ENCODE data around the gene PNLIPRP1. TPM values are rescaled to one million over a fixed set of nuclear protein-coding genes. Genes with fewer than 3 reads are reported as not detected.

The PNLIPRP1 gene
- total RNA-seq, 4 donors from 2014 or later, result 0.66 to 2.4 TPM; not detected in 2

DNA sequence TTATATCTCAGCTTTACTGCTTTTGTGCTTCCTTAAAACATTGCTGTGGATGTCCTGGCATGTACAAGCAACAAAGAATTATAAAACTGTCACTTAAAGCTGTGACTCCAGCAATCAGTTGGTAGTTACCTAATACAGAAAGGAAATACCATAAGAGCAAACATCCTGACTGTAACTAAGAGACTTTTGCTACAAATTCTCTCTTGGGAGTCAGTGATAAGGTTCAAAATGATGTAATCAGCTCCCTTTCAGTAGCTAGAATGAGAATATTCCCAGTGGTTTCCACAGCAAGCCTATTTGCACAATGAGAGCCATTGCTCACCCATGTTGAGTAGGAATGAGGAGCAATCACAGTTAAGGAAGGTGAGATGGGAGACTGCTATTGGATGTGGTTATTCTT is 7.6 kb downstream of the PNLIPRP1 start:
- H3K9me3 ChIP-seq, result no peaks in the 10 kb centered on the region
- H3K4me1 ChIP-seq, result no peaks in the 10 kb centered on the region
- H3K27ac ChIP-seq, result no peak overlapping the region
- no peak overlapping the region for H3K4me3 ChIP-seq
- TF ChIP-seq POLR2A (IDR thresholded peaks at IDR 0.05) (no peak), EP300 (IDR thresholded peaks at IDR 0.05) (no peak), CTCF (IDR thresholded peaks at IDR 0.05) (no peak)
- H3K36me3 ChIP-seq, result no peaks in the 10 kb centered on the region
- no peak for DNase-seq (ENCODE audit: low spot score in 2 of 2)
- H3K27me3 ChIP-seq, result no peaks in the 10 kb centered on the region

DNA sequence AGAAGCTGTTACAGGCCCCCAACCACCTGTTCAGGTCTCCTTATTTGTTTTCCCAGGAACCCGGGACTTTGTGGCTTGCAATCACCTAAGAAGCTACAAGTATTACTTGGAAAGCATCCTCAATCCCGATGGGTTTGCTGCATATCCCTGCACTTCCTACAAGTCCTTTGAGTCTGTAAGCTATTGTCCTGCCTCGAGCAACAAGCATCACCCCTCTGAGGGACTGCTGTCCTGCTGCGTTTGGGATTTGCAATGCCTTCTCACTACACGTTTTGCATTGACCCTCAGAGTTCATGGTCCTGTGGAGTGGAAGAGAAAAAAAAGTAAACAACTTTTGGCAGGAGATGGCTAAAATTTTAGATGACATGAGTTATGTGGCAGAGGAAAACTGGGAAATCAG is 9.2 kb downstream of the PNLIPRP1 start:
- Histone ChIP-seq H3K36me3 (no peaks in the 10 kb centered on the region), H3K4me1 (no peaks in the 10 kb centered on the region), H3K27ac (no peak overlapping the region), H3K4me3 (no peak overlapping the region), H3K9me3 (no peaks in the 10 kb centered on the region), H3K27me3 (no peaks in the 10 kb centered on the region)
- DNase-seq (ENCODE audit: low spot score in 2 of 2), result no peak
- no peak for TF ChIP-seq CTCF (IDR thresholded peaks at IDR 0.05)
- WGBS, 2 donors, result 47 to 49% methylated on average over 5 of the region's 5 CpGs

DNA sequence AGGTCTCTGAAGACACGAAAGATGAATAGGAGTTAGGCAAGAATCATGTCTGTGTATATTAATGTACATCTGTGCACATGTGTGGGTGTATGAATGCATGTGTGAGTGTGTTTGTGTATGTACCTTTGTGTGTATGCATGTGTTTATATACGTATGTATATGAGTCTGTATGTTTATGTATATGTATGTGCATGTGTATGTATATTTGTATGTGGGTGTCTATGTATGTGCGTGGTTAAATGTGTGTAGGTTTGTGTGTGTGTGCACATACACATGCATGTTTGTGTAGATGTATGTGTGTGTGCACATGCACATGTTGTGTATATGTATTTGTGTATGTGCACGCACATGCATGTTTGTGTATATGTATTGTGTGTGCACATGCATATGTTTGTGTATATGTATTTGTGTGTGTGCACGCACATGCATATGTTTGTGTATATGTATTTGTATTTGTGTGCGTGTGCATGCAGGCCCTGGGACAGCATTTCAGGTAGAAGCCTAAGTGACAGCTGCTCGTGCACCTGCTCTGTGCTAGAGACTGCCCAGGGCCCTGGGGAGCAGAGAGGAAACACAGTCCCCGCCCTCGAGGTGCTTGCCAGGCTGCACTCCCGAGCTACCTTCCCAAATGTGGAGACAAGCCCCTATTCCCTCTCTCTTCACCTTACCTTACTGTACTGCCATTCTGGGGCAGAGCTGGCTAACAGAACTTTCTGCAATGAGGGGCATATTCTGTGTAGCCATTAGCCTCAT is 12.1 kb downstream of the PNLIPRP1 start:
- no peak for TF ChIP-seq EP300 (IDR thresholded peaks at IDR 0.05)
- no peak for TF ChIP-seq POLR2A (IDR thresholded peaks at IDR 0.05)
- no peak for TF ChIP-seq CTCF (IDR thresholded peaks at IDR 0.05)

DNA sequence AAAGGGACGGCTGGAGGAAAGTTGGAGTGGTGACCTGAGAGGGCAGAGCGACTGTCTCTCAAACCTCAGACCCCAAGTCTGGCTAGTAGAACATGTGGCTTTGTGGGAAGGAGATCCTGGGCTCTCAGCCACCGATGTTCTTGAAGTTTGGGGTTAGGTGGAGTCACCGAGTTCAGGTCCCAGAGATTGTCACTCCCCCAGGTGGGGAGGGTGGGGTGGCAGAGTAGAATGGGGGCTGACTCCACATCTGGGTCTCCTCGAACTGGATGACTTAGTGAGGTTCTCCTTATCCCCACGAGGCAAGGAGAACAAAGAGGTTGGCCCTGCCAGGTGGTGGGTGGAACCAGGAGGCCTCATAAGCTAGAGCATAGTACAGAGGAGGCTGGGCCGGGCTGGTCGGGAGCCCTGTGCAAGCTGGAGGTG is 15.3 kb downstream of the PNLIPRP1 start:
- WGBS, 2 donors, result 66 to 68% methylated on average over 8 of the region's 8 CpGs
- H3K36me3 ChIP-seq, result no peaks in the 10 kb centered on the region
- no peaks in the 10 kb centered on the region for H3K4me1 ChIP-seq
- H3K27me3 ChIP-seq, result peaks cover 0 to 25% of the 10 kb centered on the region in 2 donors
- TF ChIP-seq EP300 (IDR thresholded peaks at IDR 0.05) (no peak), POLR2A (IDR thresholded peaks at IDR 0.05) (no peak), CTCF (IDR thresholded peaks at IDR 0.05) (no peak)
- no peak overlapping the region for H3K4me3 ChIP-seq
- no peak overlapping the region for H3K27ac ChIP-seq
- H3K9me3 ChIP-seq, result peaks cover 0 to 15% (median 0%) of the 10 kb centered on the region in 4 donors
- DNase-seq (ENCODE audit: low spot score in 2 of 2), result no peak

More for the DNA sequence above, 12.1 kb downstream of the PNLIPRP1 start:
- Histone ChIP-seq H3K27ac (no peak overlapping the region), H3K9me3 (no peaks in the 10 kb centered on the region), H3K27me3 (no peaks in the 10 kb centered on the region), H3K4me3 (no peak overlapping the region), H3K4me1 (no peaks in the 10 kb centered on the region), H3K36me3 (no peaks in the 10 kb centered on the region)
- DNase-seq (ENCODE audit: low spot score in 2 of 2), result no peak
- 82 to 83% methylated on average over 10 of the region's 10 CpGs for WGBS, 2 donors

DNA sequence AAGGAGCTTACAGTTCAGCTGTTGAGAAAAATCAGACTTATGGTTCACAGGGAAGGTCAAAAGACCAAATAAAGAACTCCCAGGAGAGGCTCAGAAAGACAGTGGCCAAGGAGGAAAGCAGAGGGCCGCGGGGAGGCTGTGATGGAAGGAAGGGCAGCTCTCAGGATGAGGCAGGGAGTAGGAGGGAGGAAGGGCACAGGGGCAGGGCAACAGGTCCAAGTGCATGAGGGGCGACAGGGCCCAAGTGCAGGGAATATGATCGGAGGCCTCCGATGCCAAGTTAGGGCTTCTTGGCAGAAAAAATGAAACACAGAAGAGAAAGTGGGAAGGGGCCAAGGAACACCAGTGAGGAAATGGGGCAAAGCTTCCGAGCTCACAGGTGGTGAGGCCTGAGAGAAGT is 16.6 kb downstream of the PNLIPRP1 start:
- H3K9me3 ChIP-seq, result peaks cover 0 to 15% (median 0%) of the 10 kb centered on the region in 4 donors

More for the DNA sequence above, 16.6 kb downstream of the PNLIPRP1 start:
- Histone ChIP-seq H3K36me3 (no peaks in the 10 kb centered on the region), H3K4me3 (no peak overlapping the region), H3K27me3 (peaks cover 0 to 25% of the 10 kb centered on the region in 2 donors), H3K27ac (no peak overlapping the region), H3K4me1 (no peaks in the 10 kb centered on the region)
- no peak for DNase-seq (ENCODE audit: low spot score in 2 of 2)
- TF ChIP-seq POLR2A (IDR thresholded peaks at IDR 0.05) (no peak), CTCF (IDR thresholded peaks at IDR 0.05) (no peak), EP300 (IDR thresholded peaks at IDR 0.05) (no peak)
- 64 to 69% methylated on average over 6 of the region's 6 CpGs for WGBS, 2 donors

Data from tibial nerve (tissue), 4 donors.